Cortex of kidney (tissue), 1 donor: Measurements from ENCODE around the gene BMP7.

Source experiments
- DNase-seq: peaks from one replicate; lab custom pipeline; 2025; lab: John Stamatoyannopoulos, UW

The BMP7 gene

GRCh38 chr20:57147185-57147584, 119.3 kb downstream of the BMP7 start:
- no peak for DNase-seq

- no peak for DNase-seq
Measured at GRCh38 chr20:57146155-57146554, 120.3 kb downstream of the BMP7 start.

GRCh38 chr20:57145089-57145631, 121.3 kb downstream of the BMP7 start:
- DNase-seq, result no peak

- DNase-seq, result no peak
Measured at GRCh38 chr20:57143173-57143572, 123.3 kb downstream of the BMP7 start.

GRCh38 chr20:57142667-57143066, 123.8 kb downstream of the BMP7 start:
- DNase-seq, result no peak

GRCh38 chr20:57141492-57141891, 124.9 kb downstream of the BMP7 start:
- DNase-seq, result no peak

- DNase-seq, result no peak
Measured at GRCh38 chr20:57140416-57140965, 126.0 kb downstream of the BMP7 start.

- no peak for DNase-seq
Measured at GRCh38 chr20:57139342-57140093, 126.9 kb downstream of the BMP7 start.

- DNase-seq, result no peak
Measured at GRCh38 chr20:57138198-57138995, 128.0 kb downstream of the BMP7 start.

GRCh38 chr20:57137676-57138075, 128.8 kb downstream of the BMP7 start:
- DNase-seq, result no peak

GRCh38 chr20:57136734-57137133, 129.7 kb downstream of the BMP7 start:
- DNase-seq, result no peak

GRCh38 chr20:57135875-57136274, 130.6 kb downstream of the BMP7 start:
- DNase-seq, result no peak

GRCh38 chr20:57134804-57135203, 131.6 kb downstream of the BMP7 start:
- DNase-seq, result no peak

GRCh38 chr20:57133926-57134650, 132.4 kb downstream of the BMP7 start:
- DNase-seq, result no peak

GRCh38 chr20:57131601-57132391, 134.6 kb downstream of the BMP7 start:
- no peak for DNase-seq

GRCh38 chr20:57131077-57131476, 135.4 kb downstream of the BMP7 start:
- no peak for DNase-seq

GRCh38 chr20:57130160-57130772, 136.2 kb downstream of the BMP7 start:
- no peak for DNase-seq

GRCh38 chr20:57129303-57129702, 137.1 kb downstream of the BMP7 start:
- DNase-seq, result no peak

GRCh38 chr20:57128044-57128757, 138.2 kb downstream of the BMP7 start:
- DNase-seq, result no peak

- DNase-seq, result no peak
Measured at GRCh38 chr20:57126481-57127092, 139.9 kb downstream of the BMP7 start.
